Activated T-cell treated with anti-CD3 and anti-CD28 coated beads, Interleukin-2, amount 50 U/mL, for 4 hours (primary cell): ENCODE results near the gene SLC22A12. TPM values are rescaled to one million over a fixed set of nuclear protein-coding genes. Genes with fewer than 3 reads are reported as not detected.

Experiments used
- ATAC-seq, 2 donors: fragments of 200-7000 bp; cut with Tn5 transposase; one replicate each; pipeline ENCODE4 v1.10.0; 2021
- DNase-seq: peaks from one replicate; pipeline ENCODE4 v3.0.0-alpha.2; 2020
- H3K27me3 Mint-ChIP-seq: one replicate; pipeline ENCODE4 v1.8.0; 2021; ENCODE audit warnings: low read depth, mixed read lengths
- H3K36me3 Mint-ChIP-seq: one replicate; pipeline ENCODE4 v1.8.0; 2022; ENCODE audit warnings: mixed read lengths; ENCODE audit not compliant: insufficient read depth
- H3K4me1 Mint-ChIP-seq: one replicate; pipeline ENCODE4 v1.8.0; 2021; ENCODE audit warnings: low read depth, mixed read lengths
- H3K4me3 Mint-ChIP-seq: one replicate; pipeline ENCODE4 v1.8.0; 2021; ENCODE audit warnings: mild to moderate bottlenecking, moderate library complexity, mixed read lengths
- H3K9me3 Mint-ChIP-seq: one replicate; pipeline ENCODE4 v1.8.0; 2021; ENCODE audit warnings: mixed read lengths
- total RNA-seq, 3 donors: library from RNA; stranded (reverse); gene quantifications; one replicate each; pipeline ENCODE4 v1.2.1, GENCODE V29; 2021

SLC22A12 gene
- total RNA-seq, 3 donors from 2014 or later, result not detected

DNA sequence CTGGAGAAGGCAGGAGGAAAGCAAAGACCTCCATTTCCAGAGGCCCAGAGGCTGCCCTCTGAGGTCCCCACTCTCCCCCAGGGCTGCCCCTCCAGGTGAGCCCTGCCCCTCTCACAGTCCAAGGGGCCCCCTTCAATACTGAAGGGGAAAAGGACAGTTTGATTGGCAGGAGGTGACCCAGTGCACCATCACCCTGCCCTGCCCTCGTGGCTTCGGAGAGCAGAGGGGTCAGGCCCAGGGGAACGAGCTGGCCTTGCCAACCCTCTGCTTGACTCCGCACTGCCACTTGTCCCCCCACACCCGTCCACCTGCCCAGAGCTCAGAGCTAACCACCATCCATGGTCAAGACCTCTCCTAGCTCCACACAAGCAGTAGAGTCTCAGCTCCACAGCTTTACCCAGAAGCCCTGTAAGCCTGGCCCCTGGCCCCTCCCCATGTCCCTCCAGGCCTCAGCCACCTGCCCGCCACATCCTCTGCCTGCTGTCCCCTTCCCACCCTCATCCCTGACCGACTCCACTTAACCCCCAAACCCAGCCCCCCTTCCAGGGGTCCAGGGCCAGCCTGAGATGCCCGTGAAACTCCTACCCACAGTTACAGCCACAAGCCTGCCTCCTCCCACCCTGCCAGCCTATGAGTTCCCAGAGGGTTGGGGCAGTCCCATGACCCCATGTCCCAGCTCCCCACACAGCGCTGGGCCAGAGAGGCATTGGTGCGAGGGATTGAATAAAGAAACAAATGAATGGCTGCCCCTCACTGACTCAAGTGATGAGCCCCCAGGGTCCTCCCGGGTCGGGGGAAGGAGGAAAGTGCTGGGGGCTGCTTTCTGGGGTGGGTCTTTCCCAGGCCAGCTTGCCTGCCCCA, 10.8 kb downstream of the SLC22A12 start:
- ATAC-seq, result no peak
- H3K4me1 Mint-ChIP-seq, result no peaks in the 10 kb centered on the region
- H3K36me3 Mint-ChIP-seq, result no peaks in the 10 kb centered on the region
- peaks cover 10% of the 10 kb centered on the region for H3K27me3 Mint-ChIP-seq
- H3K4me3 Mint-ChIP-seq, result no peak overlapping the region
- DNase-seq, result no peak
- H3K9me3 Mint-ChIP-seq, result no peaks in the 10 kb centered on the region

DNA sequence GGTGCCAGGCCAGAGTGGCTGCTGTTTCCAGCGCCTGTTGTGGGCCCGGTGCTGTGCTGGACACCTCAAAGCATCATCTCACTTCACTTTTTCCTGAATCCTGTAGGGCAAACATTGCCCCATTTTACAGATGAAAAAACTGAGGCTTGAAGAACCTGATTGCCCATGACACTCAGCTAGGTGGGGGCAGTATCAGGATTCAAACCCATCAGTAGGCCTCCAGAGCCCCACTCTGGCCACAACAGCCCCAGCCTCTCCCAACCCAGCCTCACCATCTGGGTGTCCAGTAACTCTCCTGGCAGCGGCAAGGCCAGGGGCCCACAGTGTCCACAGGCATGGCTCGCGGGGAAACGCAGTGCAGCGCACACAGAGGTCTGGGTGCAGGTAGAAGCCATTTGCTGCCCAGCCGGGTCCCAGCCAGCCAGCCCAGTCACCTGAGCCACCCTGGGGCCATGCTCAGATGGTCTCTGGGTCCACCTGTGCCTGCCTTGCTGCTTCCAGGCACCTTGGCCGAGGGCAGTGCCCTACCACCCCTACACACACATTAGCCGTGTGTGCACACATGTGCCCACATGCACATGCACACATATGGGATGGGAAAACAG, 11.5 kb downstream of the SLC22A12 start:
- Mint-ChIP-seq H3K36me3 (no peaks in the 10 kb centered on the region), H3K27me3 (peaks cover 8% of the 10 kb centered on the region), H3K4me1 (no peaks in the 10 kb centered on the region), H3K9me3 (no peaks in the 10 kb centered on the region), H3K4me3 (no peak overlapping the region)
- ATAC-seq (no peak), DNase-seq (no peak)

DNA sequence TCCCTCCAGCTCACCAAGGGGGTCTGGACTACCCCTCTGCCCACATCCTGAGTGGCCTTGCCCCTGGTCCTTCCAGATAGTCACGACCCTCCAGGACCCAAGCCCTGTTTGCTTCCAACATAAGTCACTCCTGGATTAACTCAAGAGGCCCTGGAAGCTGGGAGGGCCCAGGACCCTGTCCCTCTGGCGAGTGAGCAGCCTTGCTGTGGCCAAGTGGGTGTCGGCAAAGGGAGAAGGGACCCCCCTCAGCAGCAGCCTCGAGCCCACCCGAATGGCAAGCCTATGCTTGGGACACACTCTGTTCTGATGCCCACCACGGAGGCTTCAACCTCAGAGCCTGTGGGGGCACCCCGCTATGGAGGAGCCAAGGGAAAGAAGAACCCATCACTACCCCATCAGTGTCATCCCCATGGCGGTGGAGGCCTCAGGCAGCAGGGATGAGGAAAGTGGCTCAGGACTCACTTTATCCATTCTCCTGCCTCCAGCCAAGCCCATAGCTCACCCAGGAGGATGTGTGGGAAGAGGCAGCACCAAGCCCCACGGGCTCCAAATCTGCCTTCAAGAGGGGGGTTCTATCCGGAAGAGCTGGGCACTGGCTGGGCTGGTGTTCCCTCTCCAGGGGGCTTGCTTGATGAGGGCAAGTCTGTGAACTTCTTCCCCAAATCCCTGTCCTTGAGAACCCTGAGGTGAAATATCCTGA, 12.5 kb downstream of the SLC22A12 start:
- Mint-ChIP-seq H3K9me3 (no peaks in the 10 kb centered on the region), H3K27me3 (peaks cover 8% of the 10 kb centered on the region), H3K4me1 (no peaks in the 10 kb centered on the region), H3K36me3 (no peaks in the 10 kb centered on the region), H3K4me3 (no peak overlapping the region)
- no peak for ATAC-seq
- no peak for DNase-seq

DNA sequence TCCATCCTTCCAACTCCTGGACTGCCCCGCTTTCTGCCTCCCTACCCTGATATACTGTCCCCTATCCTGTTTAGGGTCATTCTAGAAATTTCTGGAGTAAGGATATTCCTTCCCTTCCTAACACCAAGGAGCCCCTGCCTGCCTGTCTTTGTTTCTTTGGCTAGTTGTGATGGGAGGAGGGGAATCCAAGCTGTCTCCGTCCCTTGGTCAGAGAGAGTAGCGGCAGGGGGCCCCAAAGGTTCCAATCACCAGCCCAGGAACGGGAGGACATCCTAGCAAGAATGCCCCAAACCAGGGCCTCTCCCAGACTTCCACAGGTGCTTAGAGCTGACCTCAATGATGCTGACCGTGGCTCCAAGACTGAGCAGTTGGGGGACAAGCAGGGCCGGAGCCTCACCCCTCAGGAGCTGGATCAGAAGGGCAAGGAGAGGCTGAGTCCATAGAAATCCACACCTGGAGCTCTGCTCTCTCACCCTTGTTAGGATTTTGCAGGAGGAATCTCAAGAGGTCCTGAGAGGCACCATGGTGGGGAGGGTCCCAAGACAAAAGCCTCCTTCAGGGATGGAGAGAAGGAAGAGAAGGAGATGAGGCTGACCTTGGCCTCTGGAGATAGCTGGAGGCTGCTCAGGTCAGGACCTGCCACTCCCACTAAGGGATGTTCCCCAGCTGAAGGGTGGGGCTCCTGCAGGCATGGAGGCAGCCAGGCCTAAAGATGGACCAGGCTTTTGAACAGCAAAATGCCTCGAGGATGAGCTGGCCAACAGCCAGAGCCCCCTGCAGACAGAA, 13.6 kb downstream of the SLC22A12 start:
- Mint-ChIP-seq H3K9me3 (no peaks in the 10 kb centered on the region), H3K4me1 (no peaks in the 10 kb centered on the region), H3K4me3 (no peak overlapping the region), H3K27me3 (peaks cover 8% of the 10 kb centered on the region), H3K36me3 (no peaks in the 10 kb centered on the region)
- ATAC-seq, result no peak
- no peak for DNase-seq

DNA sequence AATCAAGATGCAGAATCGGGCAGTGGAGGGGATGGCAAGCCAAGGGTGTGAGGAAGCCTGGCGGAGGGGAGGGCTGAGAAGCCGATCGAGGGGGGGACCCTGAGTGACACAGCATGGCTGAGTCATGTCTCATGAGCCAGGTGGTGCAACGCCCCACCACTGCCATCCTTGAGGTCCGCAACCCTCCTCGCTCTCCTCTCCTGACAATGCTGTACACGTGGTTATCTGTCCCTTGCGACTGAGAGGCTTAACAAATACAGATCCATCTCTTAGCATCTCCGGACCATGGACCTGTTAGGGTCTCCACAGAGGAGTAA, 14.2 kb downstream of the SLC22A12 start:
- Mint-ChIP-seq H3K4me1 (peaks cover 1% of the 10 kb centered on the region), H3K9me3 (no peaks in the 10 kb centered on the region), H3K4me3 (no peak overlapping the region), H3K27me3 (peaks cover 8% of the 10 kb centered on the region), H3K36me3 (no peaks in the 10 kb centered on the region)
- no peak for DNase-seq
- no peak for ATAC-seq

DNA sequence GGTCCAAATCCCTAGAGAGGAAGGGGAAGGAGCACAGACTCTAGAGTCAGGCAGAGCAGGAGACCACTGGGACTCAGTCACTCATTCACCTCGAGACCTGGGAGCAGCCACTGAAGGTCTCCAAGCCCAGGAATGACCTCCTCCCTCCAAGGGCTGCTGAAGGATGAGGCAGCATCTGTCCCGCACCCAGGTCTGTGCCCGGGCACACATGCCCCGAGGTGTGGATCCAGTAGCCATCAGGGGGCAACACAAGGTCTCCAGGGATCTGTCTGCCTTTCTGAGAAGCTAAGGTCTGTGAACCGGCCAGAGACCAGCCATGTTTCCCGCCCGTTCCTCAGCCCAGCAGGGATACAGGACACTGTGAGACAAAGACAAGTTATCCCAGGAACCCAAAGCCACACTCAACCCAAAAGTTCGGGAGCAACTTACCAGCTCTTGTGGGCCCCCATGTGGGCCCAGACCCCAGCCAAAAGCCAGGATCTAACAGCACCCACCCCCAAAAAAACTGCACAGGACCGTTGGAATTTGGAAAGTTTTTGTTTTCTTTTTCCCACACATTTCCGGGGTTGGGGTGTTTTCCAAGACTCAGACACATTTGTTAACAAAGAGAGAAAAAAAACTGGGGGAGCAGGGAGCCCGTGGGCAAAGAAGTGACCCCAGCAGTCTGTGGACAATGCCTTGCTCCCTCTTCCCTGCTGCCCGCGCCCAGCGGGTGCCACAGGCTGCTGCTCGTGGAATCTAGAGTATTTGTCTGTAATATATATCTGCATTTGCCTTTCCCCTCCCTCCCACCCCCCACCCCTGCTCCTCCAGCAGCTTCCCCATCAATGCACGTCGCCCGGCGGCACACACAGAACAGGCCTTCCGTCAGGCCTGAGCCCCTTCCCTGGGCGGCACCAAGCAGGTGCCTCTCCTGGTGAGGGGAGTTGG, 14.9 kb downstream of the SLC22A12 start:
- Mint-ChIP-seq H3K4me1 (peaks cover 1% of the 10 kb centered on the region), H3K27me3 (peaks cover 8% of the 10 kb centered on the region), H3K9me3 (no peaks in the 10 kb centered on the region), H3K36me3 (no peaks in the 10 kb centered on the region), H3K4me3 (no peak overlapping the region)
- no peak for ATAC-seq
- DNase-seq, result no peak

DNA sequence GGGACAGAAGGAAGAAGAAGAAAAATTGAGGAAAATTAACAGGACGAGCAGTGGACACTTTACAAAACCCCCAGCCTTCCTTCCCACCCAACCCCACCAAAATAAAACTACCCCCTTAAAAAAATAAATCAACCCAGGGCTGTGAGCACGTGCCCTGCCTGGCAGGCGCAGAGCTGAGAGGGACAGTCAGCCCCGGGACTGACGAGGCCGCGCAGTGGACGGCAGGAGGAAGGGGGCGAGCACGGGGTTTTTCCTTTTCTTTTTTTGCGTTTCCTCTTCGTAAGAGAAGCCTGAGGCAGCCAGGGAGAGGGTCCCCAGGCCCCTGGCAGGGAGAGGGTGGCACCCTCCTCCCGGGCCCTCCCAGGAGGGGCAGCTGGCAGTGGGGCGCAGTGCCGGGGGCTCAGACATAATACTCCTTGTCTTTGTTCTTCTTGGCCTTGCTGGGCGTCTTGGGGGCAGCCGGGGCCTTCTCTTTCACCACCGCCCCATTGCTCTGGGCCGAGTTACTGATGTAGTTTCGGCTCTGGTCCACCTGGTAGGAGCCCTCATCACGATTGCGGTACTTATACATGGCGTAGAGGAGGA, 15.9 kb downstream of the SLC22A12 start:
- DNase-seq (no peak), ATAC-seq (no peak)
- Mint-ChIP-seq H3K27me3 (peaks cover 8% of the 10 kb centered on the region), H3K36me3 (no peaks in the 10 kb centered on the region), H3K9me3 (no peaks in the 10 kb centered on the region), H3K4me1 (peaks cover 4% of the 10 kb centered on the region), H3K4me3 (no peak overlapping the region)

DNA sequence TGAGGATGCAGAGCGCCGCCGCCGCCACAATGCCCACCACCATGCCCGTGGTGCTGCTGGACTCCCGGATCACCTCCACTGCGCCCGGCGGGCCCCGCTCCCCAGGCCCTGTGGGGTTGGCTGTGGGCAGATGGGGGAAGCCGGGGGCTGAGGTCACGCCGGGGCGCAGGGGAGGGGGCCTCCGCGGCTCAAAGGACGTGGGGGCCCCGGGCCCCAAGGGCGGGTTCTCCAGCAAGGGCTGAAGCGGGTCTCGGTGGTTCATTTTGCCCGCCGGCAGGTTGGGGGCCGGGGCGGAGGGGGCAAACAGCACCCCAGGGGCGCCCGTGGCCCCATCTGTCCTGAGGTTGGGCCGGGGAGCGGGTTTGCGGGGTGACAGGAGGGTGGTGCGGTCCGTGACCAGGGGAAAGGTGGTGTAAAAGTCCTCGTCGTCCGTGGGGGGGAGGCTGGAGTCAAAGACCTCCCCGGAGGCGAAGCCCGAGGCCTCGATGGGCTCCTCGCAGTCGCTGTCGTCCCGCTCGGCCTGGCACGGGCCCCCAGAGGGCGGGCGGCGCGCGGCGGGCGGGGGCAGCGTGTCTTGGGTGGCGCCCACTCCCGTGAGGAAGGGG, 16.5 kb downstream of the SLC22A12 start:
- no peaks in the 10 kb centered on the region for H3K9me3 Mint-ChIP-seq
- no peak overlapping the region for H3K4me3 Mint-ChIP-seq
- ATAC-seq (no peak), DNase-seq (no peak)
- H3K36me3 Mint-ChIP-seq, result no peaks in the 10 kb centered on the region
- peaks cover 8% of the 10 kb centered on the region for H3K27me3 Mint-ChIP-seq
- peaks cover 7% of the 10 kb centered on the region for H3K4me1 Mint-ChIP-seq

DNA sequence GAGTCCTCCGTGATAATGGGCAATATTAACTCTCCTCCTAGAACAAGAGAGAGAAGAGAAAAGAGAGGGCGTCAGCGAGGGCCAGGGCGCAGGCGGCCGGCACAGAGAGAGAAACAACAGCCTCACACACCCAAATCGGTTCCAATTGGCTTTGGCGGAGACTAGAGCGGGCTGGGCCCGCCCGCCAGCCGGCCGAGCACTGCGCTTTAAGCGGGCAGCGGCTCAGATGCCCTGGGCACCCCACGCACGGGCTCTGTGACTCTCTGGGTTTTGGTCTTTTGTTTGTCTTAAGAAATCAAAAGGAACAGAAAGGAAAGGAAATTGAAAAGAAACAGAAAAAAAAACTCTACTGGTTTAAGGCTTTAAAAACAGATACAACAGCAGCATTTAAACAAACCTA, 17.0 kb downstream of the SLC22A12 start:
- ATAC-seq, result no peak
- Mint-ChIP-seq H3K4me3 (no peak overlapping the region), H3K4me1 (peaks cover 8% of the 10 kb centered on the region), H3K36me3 (no peaks in the 10 kb centered on the region), H3K27me3 (peaks cover 8% of the 10 kb centered on the region), H3K9me3 (no peaks in the 10 kb centered on the region)
- no peak for DNase-seq

DNA sequence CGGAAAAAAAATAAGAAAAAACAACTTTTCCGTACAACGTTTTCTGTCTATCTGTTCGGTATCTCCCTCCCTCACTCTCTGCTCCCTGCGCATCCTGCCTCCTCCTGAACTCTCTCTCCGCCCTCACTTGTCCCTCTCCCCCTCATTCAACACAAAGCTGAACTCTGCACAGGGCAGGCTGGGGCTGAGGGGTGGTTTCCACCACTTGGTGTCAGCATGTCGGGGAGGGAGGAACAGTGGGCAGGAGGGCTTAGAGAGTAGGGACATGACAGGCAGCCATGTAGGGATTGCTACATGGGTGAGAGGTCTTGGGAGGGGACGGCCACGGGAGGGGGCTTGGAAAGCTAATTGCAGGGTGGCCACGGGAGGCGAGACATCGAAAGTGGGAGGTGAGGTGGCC, 17.6 kb downstream of the SLC22A12 start:
- DNase-seq (no peak), ATAC-seq (no peak)
- H3K36me3 Mint-ChIP-seq, result no peaks in the 10 kb centered on the region
- no peaks in the 10 kb centered on the region for H3K9me3 Mint-ChIP-seq
- no peak overlapping the region for H3K4me3 Mint-ChIP-seq
- peaks cover 6% of the 10 kb centered on the region for H3K27me3 Mint-ChIP-seq
- H3K4me1 Mint-ChIP-seq, result peaks cover 8% of the 10 kb centered on the region

DNA sequence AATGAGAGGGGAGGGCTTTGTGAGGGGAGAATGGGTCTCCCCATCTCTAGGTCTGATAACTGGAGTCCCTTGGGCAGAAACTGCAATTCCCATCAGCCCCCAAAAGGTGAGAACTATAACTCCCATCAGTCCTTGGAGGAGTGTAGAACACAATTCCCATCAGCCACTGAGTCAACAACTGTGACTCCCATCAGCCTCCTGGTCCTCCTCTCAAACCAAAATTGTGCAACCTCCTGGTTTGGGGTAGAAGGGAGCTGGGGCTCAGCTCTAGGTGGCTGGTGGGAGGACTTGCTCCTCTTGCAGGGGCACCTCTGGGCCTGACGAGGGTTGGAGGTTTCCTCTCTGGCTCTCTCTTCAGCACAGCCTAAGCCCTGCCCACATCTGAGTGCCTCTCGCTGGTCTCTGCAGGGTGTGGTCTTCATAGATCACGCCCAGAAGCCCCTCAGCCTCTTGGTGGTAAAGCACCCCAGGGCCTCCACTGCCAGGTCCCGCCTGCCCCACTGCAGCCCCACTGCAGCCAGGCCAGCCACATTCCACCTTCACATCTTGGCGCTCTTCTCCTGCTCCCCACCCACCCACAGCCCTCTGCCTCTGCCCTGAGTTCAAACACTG, 18.5 kb downstream of the SLC22A12 start:
- Mint-ChIP-seq H3K4me3 (no peak overlapping the region), H3K4me1 (peaks cover 8% of the 10 kb centered on the region), H3K36me3 (no peaks in the 10 kb centered on the region), H3K9me3 (no peaks in the 10 kb centered on the region), H3K27me3 (peaks cover 3% of the 10 kb centered on the region)
- DNase-seq (no peak), ATAC-seq (no peak)

DNA sequence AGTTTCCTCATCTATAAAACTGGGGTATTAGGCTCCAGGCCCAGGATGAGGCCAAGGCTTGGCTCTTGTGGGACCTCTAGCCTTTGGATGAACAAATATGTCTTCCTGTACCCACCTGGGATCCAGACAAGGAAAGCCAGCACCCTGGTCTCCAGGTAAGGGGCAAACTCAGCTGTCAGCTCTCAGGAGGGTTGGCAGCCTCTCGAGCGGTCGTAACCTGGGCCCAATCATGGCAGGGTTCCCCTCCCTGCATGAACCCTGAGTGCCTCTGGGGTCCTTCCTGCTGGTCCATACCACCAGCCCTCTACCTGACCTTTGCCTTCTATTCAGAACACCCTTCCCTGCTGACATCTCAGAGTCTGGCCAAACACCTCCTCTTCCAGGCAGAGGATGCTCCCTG, 19.6 kb downstream of the SLC22A12 start:
- no peak for DNase-seq
- H3K4me3 Mint-ChIP-seq, result no peak overlapping the region

DNA sequence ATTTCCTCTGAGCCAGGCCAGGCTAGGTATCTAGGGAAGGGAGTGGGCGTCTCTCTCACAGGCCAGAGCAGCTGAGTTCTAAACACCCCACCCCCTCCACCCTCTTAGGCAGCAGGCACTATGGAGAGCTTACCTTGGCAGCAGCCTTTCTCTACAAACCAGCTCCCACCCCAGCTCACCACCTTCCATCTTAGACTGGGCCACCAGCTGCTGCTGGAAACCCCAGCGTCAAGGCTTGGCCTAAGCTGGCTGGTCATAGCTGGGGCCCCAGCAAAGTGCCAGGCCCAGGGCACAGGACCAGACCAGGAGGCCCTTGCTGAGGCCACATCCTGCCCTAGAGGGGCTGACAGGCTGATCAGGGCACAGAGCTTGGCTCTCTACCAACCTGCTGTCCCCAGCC, 20.2 kb downstream of the SLC22A12 start:
- no peaks in the 10 kb centered on the region for H3K27me3 Mint-ChIP-seq
- peak in 1 of 2 donors; percentile 18 for ATAC-seq
- no peaks in the 10 kb centered on the region for H3K36me3 Mint-ChIP-seq
- H3K9me3 Mint-ChIP-seq, result no peaks in the 10 kb centered on the region
- H3K4me1 Mint-ChIP-seq, result peaks cover 8% of the 10 kb centered on the region
- no peak overlapping the region for H3K4me3 Mint-ChIP-seq
- DNase-seq, result no peak

More for the DNA sequence above, 19.6 kb downstream of the SLC22A12 start:
- H3K27me3 Mint-ChIP-seq, result no peaks in the 10 kb centered on the region
- H3K9me3 Mint-ChIP-seq, result no peaks in the 10 kb centered on the region
- H3K4me1 Mint-ChIP-seq, result peaks cover 8% of the 10 kb centered on the region
- no peaks in the 10 kb centered on the region for H3K36me3 Mint-ChIP-seq
- no peak for ATAC-seq
